IMR-90 (cell line): ENCODE measurements around the gene PTEN. TPM values are rescaled to one million over a fixed set of nuclear protein-coding genes. Genes with fewer than 3 reads are reported as not detected.

Experiments
- ATAC-seq: fragments of 200-7000 bp; cut with Tn5 transposase; 2 replicates; pipeline ENCODE4 v1.9.1; 2020; ENCODE audit warnings: low read depth, mild to moderate bottlenecking, moderate library complexity
- BruUV-seq: library from RNA; stranded (reverse); fragments of 400-500 nt; replicated peaks from 2 replicates; lab custom pipeline; 2021; lab: Mats Ljungman, UMichigan
- CTCF ChIA-PET: fragments of 300-600 bp; formaldehyde crosslinking; extraction: SDS; loops from one replicate; lab custom pipeline; 2021; ENCODE audit warnings: antibody characterized with exemption; lab: Yijun Ruan, JAX
- POLR2A ChIA-PET: fragments of 300-600 bp; sonication (Branson Sonifier 250); formaldehyde crosslinking; loops from one replicate; lab custom pipeline; 2022; ENCODE audit warnings: antibody characterized with exemption; ENCODE audit not compliant: unreplicated experiment; lab: Charles Lee
- DNase-seq: peaks from one replicate; pipeline ENCODE4 v3.0.0; 2013
- H2AFZ ChIP-seq: replicated peaks from 2 replicates; pipeline ENCODE3; 2013; ENCODE audit warnings: low read length, mild to moderate bottlenecking; ENCODE audit not compliant: poor library complexity
- H2AK5ac ChIP-seq: 2 replicates; pipeline ENCODE4 v1.6.1; 2013; ENCODE audit warnings: low read depth, low read length, inconsistent platforms
- H2AK9ac ChIP-seq: replicated peaks from 2 replicates; pipeline ENCODE3; 2013; ENCODE audit warnings: mild to moderate bottlenecking, low read depth, low read length, moderate library complexity; ENCODE audit not compliant: poor library complexity
- H2BK120ac ChIP-seq: 2 replicates; pipeline ENCODE4 v1.6.1; 2013; ENCODE audit warnings: low read depth, low read length, inconsistent platforms
- H2BK15ac ChIP-seq: 3 replicates; pipeline ENCODE4 v1.6.1; 2013; ENCODE audit warnings: low read depth, low read length, inconsistent platforms
- H2BK20ac ChIP-seq: 2 replicates; pipeline ENCODE4 v1.6.1; 2013; ENCODE audit warnings: low read depth, mild to moderate bottlenecking, inconsistent platforms, low read length, moderate library complexity
- H2BK5ac ChIP-seq: 2 replicates; pipeline ENCODE4 v1.6.1; 2013; ENCODE audit warnings: mild to moderate bottlenecking, low read depth, low read length, inconsistent platforms; ENCODE audit not compliant: poor library complexity, severe bottlenecking
- H3K14ac ChIP-seq: replicated peaks from 2 replicates; pipeline ENCODE4 v1.6.1; 2013; ENCODE audit warnings: low read depth, low read length, inconsistent platforms
- H3K18ac ChIP-seq: 2 replicates; pipeline ENCODE4 v1.6.1; 2013; ENCODE audit warnings: low read depth, low read length, control low read depth
- H3K23ac ChIP-seq: 2 replicates; pipeline ENCODE4 v1.6.1; 2013; ENCODE audit warnings: low read depth, low read length, inconsistent platforms
- H3K27ac ChIP-seq: 2 replicates; pipeline ENCODE4 v1.5.1; 2013; ENCODE audit warnings: mild to moderate bottlenecking, control low read depth, low read length; ENCODE audit not compliant: insufficient read depth
- H3K27me3 ChIP-seq: 2 replicates; pipeline ENCODE4 v1.6.1; 2013; ENCODE audit warnings: low read length; ENCODE audit not compliant: control insufficient read depth, insufficient read depth
- H3K36me3 ChIP-seq: 2 replicates; pipeline ENCODE4 v1.6.1; 2013; ENCODE audit warnings: low read length, mixed read lengths; ENCODE audit not compliant: control insufficient read depth, insufficient read depth
- H3K4ac ChIP-seq: 2 replicates; pipeline ENCODE4 v1.6.1; 2013; ENCODE audit warnings: low read depth, low read length, inconsistent platforms
- H3K4me1 ChIP-seq: 2 replicates; pipeline ENCODE4 v1.6.1; 2013; ENCODE audit warnings: low read length, mixed read lengths; ENCODE audit not compliant: control insufficient read depth, insufficient read depth
- H3K4me2 ChIP-seq: 2 replicates; pipeline ENCODE4 v1.6.1; 2013; ENCODE audit warnings: low read depth, mild to moderate bottlenecking, control low read depth, low read length, moderate library complexity
- H3K4me3 ChIP-seq: 2 replicates; pipeline ENCODE4 v1.5.1; 2013; ENCODE audit warnings: low read depth, mild to moderate bottlenecking, control low read depth, low read length, moderate library complexity; ENCODE audit not compliant: insufficient read depth
- H3K56ac ChIP-seq: 2 replicates; pipeline ENCODE4 v1.6.1; 2013; ENCODE audit warnings: low read length, inconsistent platforms; ENCODE audit not compliant: insufficient read depth; ENCODE audit errors: extremely low read depth
- H3K79me1 ChIP-seq, 2 experiments: 2 replicates each; pipeline ENCODE4 v1.6.1; 2013; ENCODE audit warnings: low read length in 2 of 2, inconsistent platforms in 1 of 2, low read depth in 1 of 2
- H3K9ac ChIP-seq: 2 replicates; pipeline ENCODE4 v1.6.1; 2013; ENCODE audit warnings: low read depth, low read length, control low read depth
- H3K9me1 ChIP-seq: 2 replicates; pipeline ENCODE4 v1.6.1; 2013; ENCODE audit warnings: low read length, inconsistent platforms; ENCODE audit not compliant: insufficient read depth
- H3K9me3 ChIP-seq: 2 replicates; pipeline ENCODE4 v1.6.1; 2013; ENCODE audit warnings: low read length; ENCODE audit not compliant: control insufficient read depth, insufficient read depth
- H4K20me1 ChIP-seq: 2 replicates; pipeline ENCODE4 v1.6.1; 2013; ENCODE audit warnings: low read length, inconsistent platforms; ENCODE audit not compliant: insufficient read depth
- H4K5ac ChIP-seq: 2 replicates; pipeline ENCODE4 v1.6.1; 2013; ENCODE audit warnings: mild to moderate bottlenecking, low read depth, low read length, control low read depth
- H4K8ac ChIP-seq, 2 experiments: 2 replicates each; pipeline ENCODE4 v1.6.1; 2013; ENCODE audit warnings: low read depth in 2 of 2, low read length in 2 of 2, control low read depth in 1 of 2, inconsistent platforms in 1 of 2
- H4K91ac ChIP-seq: 2 replicates; pipeline ENCODE4 v1.6.1; 2013; ENCODE audit warnings: low read depth, low read length, inconsistent platforms; ENCODE audit not compliant: insufficient read depth
- CEBPB ChIP-seq: IDR thresholded peaks from 2 replicates; pipeline ENCODE4 v1.6.1; 2012; ENCODE audit warnings: low read depth, low read length, improper control_type of control experiment
- NFE2L2 ChIP-seq: fragments of 150-350 bp; IDR thresholded peaks from 2 replicates; pipeline ENCODE4 v1.6.1; 2016; ENCODE audit warnings: low read depth, mild to moderate bottlenecking, low read length
- WGBS, 2 experiments: methylation state at CpG; one replicate each; pipeline versions ENCODE4 v1.1.5 to v1.1.7; 2013; ENCODE audit warnings: missing lambda C conversion rate in 2 of 2; ENCODE audit not compliant: insufficient read length in 1 of 2; ENCODE audit errors: extremely low coverage in 2 of 2; 5-methylcytosine and 5-hydroxymethylcytosine counted together
- dilution Hi-C: fragments of 300-500 bp; cut with HindIII; formaldehyde crosslinking; loops from one replicate; pipeline ENCODE4 v1.14.3; 2018; ENCODE audit warnings: low sequenced_read_pairs; ENCODE audit not compliant: unreplicated experiment
- in situ Hi-C: fragments of 300-500 bp; cut with MboI; formaldehyde crosslinking; loops from 3 replicates; pipeline ENCODE4 v1.14.3; 2019; ENCODE audit warnings: low sequenced_read_pairs, inconsistent platforms, mixed read lengths
- intact Hi-C: fragments of 100-400 bp; cut with micrococcal nuclease; formaldehyde crosslinking; loops from 2 replicates; pipeline ENCODE4 v1.10.0; 2022
- polyA plus RNA-seq, 3 experiments: library from polyadenylated mRNA; depleted of rRNA; stranded (reverse); fragments of >200 nt; gene quantifications; 2 replicates each; pipeline ENCODE4 v1.2.3, GENCODE V29; 2012; ENCODE audit warnings: low replicate concordance in 1 of 3
- total RNA-seq: library from RNA; depleted of rRNA; stranded (reverse); fragments of >200 nt; gene quantifications from 2 replicates; pipeline ENCODE4 v1.2.3, GENCODE V29; 2012

Gene PTEN
- total and polyA plus RNA-seq, 2 of the 4 experiments (the other 2 are of a cell fraction), result 12.0 to 38.9 TPM

- WGBS, 2 experiments, result no CpG with 5 or more reads among the region's 5 CpGs
- H3K4me3 ChIP-seq, result no peak overlapping the region
- H2AFZ ChIP-seq, result no peak overlapping the region
- no peak overlapping the region for H2AK5ac ChIP-seq
- no peak overlapping the region for H4K8ac ChIP-seq
- no peak overlapping the region for H2BK20ac ChIP-seq
- no peak overlapping the region for H3K27ac ChIP-seq
- in situ Hi-C loops (no loop called here), dilution Hi-C loops (no loop called here), intact Hi-C loops (no loop called here)
- no peak overlapping the region for H3K14ac ChIP-seq
- DNase-seq (peak; percentile 16), ATAC-seq (no peak; the same call in 1 of the 2 replicates)
- no peaks in the 10 kb centered on the region for H3K79me1 ChIP-seq
- H4K20me1 ChIP-seq, result no peaks in the 10 kb centered on the region
- CTCF ChIA-PET, result no interaction called here
- BruUV-seq, result no TSS peak
- H3K9me3 ChIP-seq, result no peaks in the 10 kb centered on the region
- H3K23ac ChIP-seq, result no peak overlapping the region
- H3K9me1 ChIP-seq, result no peaks in the 10 kb centered on the region
- TF ChIP-seq CEBPB (peak; percentile 17; the same call in 1 of the 2 replicates), NFE2L2 (no peak)
- H4K91ac ChIP-seq, result no peak overlapping the region
- no peak overlapping the region for H3K18ac ChIP-seq
- no peak overlapping the region for H3K9ac ChIP-seq
- no peak overlapping the region for H4K5ac ChIP-seq
- H3K56ac ChIP-seq, result no peak overlapping the region
- POLR2A ChIA-PET, result no interaction called here
- no peak overlapping the region for H2BK5ac ChIP-seq
- no peaks in the 10 kb centered on the region for H3K36me3 ChIP-seq
- H2AK9ac ChIP-seq, result no peak overlapping the region
- H3K27me3 ChIP-seq, result no peaks in the 10 kb centered on the region
- no peak overlapping the region for H3K4ac ChIP-seq
- H2BK15ac ChIP-seq, result no peak overlapping the region
- no peak overlapping the region for H3K4me2 ChIP-seq
- no peaks in the 10 kb centered on the region for H3K4me1 ChIP-seq
- no peak overlapping the region for H2BK120ac ChIP-seq
These were observed 128.5 kb downstream of the PTEN start for GRCh38 chr10:87991946-87992345.
